ENCODE measurements around the gene RAB1A.

RAB1A gene

DNA sequence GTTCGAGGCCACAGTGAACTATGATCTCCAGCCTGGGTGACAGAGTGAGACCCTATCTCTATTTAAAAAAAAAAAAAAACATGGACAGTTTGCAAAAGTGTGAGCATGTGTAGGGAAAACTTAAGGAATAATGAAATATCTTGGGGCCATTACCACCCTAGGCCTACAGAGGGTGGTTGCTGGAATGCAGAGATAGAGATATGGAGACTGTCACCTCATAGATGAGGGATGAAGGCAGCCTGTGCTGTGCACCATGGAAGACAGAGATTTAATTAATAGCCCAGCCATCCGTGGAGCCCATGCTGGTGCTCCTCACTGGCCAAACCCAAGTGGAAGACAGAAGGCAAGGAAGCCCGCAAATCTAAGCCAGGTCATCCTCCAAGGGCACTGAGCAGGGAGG lies 90.3 kb downstream of the RAB1A start:
- H3K27ac ChIP-seq (ENCODE audit: low read length): no peak overlapping the region
- peaks cover 8% of the 10 kb centered on the region for H3K4me1 ChIP-seq (ENCODE audit: low read length)
- peaks cover 12% of the 10 kb centered on the region for H3K36me3 ChIP-seq (replicated peaks; ENCODE audit: low read depth, low read length)
- H4K20me1 ChIP-seq (ENCODE audit: insufficient read depth, low read length): no peaks in the 10 kb centered on the region
- H3K4me2 ChIP-seq (ENCODE audit: low read length): no peak overlapping the region
- no peaks in the 10 kb centered on the region for H3K27me3 ChIP-seq (ENCODE audit: low read depth, low read length)
- H3K9ac ChIP-seq (ENCODE audit: low read length): no peak overlapping the region
- H2AFZ ChIP-seq (ENCODE audit: low read depth, low read length): no peak overlapping the region
- TF ChIP-seq, protein P1, sequence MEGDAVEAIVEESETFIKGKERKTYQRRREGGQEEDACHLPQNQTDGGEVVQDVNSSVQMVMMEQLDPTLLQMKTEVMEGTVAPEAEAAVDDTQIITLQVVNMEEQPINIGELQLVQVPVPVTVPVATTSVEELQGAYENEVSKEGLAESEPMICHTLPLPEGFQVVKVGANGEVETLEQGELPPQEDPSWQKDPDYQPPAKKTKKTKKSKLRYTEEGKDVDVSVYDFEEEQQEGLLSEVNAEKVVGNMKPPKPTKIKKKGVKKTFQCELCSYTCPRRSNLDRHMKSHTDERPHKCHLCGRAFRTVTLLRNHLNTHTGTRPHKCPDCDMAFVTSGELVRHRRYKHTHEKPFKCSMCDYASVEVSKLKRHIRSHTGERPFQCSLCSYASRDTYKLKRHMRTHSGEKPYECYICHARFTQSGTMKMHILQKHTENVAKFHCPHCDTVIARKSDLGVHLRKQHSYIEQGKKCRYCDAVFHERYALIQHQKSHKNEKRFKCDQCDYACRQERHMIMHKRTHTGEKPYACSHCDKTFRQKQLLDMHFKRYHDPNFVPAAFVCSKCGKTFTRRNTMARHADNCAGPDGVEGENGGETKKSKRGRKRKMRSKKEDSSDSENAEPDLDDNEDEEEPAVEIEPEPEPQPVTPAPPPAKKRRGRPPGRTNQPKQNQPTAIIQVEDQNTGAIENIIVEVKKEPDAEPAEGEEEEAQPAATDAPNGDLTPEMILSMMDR (IDR thresholded peaks at IDR 0.05; ENCODE audit: low read depth, low read length): no peak
- no peak for TF ChIP-seq EZH2phosphoT487 (IDR thresholded peaks at IDR 0.05; ENCODE audit: low read depth)
- no peaks in the 10 kb centered on the region for H3K79me2 ChIP-seq (ENCODE audit: low read length)
- H3K4me3 ChIP-seq (ENCODE audit: low read length): no peak overlapping the region
- H3K9me3 ChIP-seq (ENCODE audit: insufficient read depth, low read length): peaks cover 15% of the 10 kb centered on the region

DNA sequence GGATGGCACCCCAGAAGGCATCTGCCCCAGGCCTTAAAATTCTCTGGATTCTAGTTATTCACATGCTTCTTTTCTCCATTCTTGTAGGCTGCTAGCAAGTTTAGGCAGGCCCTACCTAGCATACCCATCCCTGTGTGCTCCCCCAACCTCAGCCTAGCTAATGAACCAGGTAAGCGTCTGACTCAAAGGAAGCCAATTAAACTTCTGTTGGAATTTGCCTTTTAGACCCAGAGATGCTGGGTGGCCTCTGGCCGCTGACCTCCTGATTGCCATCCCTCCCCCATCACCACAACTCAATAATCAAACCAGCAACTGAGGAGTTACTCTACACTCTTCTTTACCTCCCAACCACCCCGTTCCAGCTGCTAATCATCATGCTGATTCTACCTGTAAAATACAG lies 92.7 kb downstream of the RAB1A start:
- Histone ChIP-seq H3K9me3 (ENCODE audit: insufficient read depth, low read length) (no peaks in the 10 kb centered on the region), H3K79me2 (ENCODE audit: low read length) (no peaks in the 10 kb centered on the region), H4K20me1 (ENCODE audit: insufficient read depth, low read length) (no peaks in the 10 kb centered on the region), H3K27ac (ENCODE audit: low read length) (no peak overlapping the region), H3K4me3 (ENCODE audit: low read length) (no peak overlapping the region), H3K9ac (ENCODE audit: low read length) (no peak overlapping the region), H3K4me2 (ENCODE audit: low read length) (no peak overlapping the region), H3K27me3 (ENCODE audit: low read depth, low read length) (no peaks in the 10 kb centered on the region), H3K36me3 (replicated peaks; ENCODE audit: low read depth, low read length) (no peaks in the 10 kb centered on the region), H2AFZ (ENCODE audit: low read depth, low read length) (no peak overlapping the region), H3K4me1 (ENCODE audit: low read length) (peaks cover 15% of the 10 kb centered on the region)
- TF ChIP-seq EZH2phosphoT487 (IDR thresholded peaks at IDR 0.05; ENCODE audit: low read depth): no peak
- TF ChIP-seq, protein P1 (IDR thresholded peaks at IDR 0.05; ENCODE audit: low read depth, low read length): no peak
